Vagina (tissue), 2 donors: Measurements from ENCODE around the gene F12.

ENCODE experiments used
- CTCF ChIP-seq, 3 experiments: fragments of 450-650 bp in 2 of 3; fragments of 200-600 bp in 1 of 3; sonication (generic) in 1 of 3; IDR thresholded peaks; one replicate each; pipeline ENCODE4 v1.5.1; 2017 to 2019; ENCODE audit warnings: antibody characterized with exemption in 3 of 3, mild to moderate bottlenecking in 2 of 3, moderate library complexity in 2 of 3
- POLR2A ChIP-seq, 2 donors: fragments of 450-650 bp; IDR thresholded peaks; one replicate each; pipeline ENCODE4 v1.6.1; 2017; ENCODE audit warnings: antibody characterized with exemption in 2 of 2, mild to moderate bottlenecking in 2 of 2, moderate library complexity in 2 of 2

- TF ChIP-seq CTCF (IDR thresholded peaks at IDR 0.05) = no peak
- TF ChIP-seq POLR2A (IDR thresholded peaks at IDR 0.05) = no peak
Measured at GRCh38 chr5:177355162-177355867, 54.0 kb downstream of the F12 start.
